SK-N-MC (cell line): ENCODE measurements around the gene SENP5.

Experiments used
- EZH2 ChIP-seq: fragments of 200-600 bp; sonication (generic); IDR thresholded peaks from one replicate; pipeline ENCODE4 v1.6.1; 2017; ENCODE audit warnings: antibody characterized with exemption
- POLR2AphosphoS5 ChIP-seq: IDR thresholded peaks from 2 replicates; pipeline ENCODE4 v1.6.1; 2012; ENCODE audit warnings: mild to moderate bottlenecking, low read depth, low read length, borderline replicate concordance

GRCh38 chr3:196927571-196928453 is 60.1 kb downstream of the SENP5 start:
- TF ChIP-seq POLR2AphosphoS5 (no peak), EZH2 (no peak)
